Adrenal gland (tissue), 5 donors: Measurements from ENCODE around the gene SUFU.

ENCODE experiments used
- POLR2A ChIP-seq, 2 donors: fragments of 450-650 bp; IDR thresholded peaks; one replicate each; pipeline ENCODE4 v1.6.1; 2017; ENCODE audit warnings: antibody characterized with exemption in 2 of 2, mild to moderate bottlenecking in 2 of 2, moderate library complexity in 1 of 2
- TF ChIP-seq, protein P1 (sequence below), 6 experiments: fragments of 450-650 bp in 4 of 6; fragments of 200-600 bp in 2 of 6; sonication (generic) in 1 of 6; IDR thresholded peaks; 1 replicate in 5 of 6; 2 replicates in 1 of 6; pipeline versions ENCODE4 v1.5.1 to v1.8.0; 2016 to 2021; ENCODE audit warnings: antibody characterized with exemption in 6 of 6, mild to moderate bottlenecking in 2 of 6, moderate library complexity in 1 of 6
- donor health status: DM: no; HTN: no; CAD: no.

DNA sequence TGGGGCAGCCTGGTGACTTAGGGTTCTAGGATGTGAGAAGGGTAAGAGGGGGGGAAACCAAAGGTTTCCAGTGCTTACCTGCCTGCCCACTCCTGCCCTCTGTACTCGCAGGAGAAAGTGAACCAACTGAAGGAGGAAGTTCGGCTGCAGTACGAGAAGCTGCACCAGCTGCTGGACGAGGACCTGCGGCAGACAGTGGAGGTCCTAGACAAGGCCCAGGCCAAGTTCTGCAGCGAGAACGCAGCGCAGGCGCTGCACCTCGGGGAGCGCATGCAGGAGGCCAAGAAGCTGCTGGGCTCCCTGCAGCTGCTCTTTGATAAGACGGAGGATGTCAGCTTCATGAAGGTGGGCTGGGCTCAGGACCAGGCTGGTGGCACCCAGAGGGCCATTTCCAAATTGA lies 151.2 kb downstream of the SUFU start:
- TF ChIP-seq, protein P1, sequence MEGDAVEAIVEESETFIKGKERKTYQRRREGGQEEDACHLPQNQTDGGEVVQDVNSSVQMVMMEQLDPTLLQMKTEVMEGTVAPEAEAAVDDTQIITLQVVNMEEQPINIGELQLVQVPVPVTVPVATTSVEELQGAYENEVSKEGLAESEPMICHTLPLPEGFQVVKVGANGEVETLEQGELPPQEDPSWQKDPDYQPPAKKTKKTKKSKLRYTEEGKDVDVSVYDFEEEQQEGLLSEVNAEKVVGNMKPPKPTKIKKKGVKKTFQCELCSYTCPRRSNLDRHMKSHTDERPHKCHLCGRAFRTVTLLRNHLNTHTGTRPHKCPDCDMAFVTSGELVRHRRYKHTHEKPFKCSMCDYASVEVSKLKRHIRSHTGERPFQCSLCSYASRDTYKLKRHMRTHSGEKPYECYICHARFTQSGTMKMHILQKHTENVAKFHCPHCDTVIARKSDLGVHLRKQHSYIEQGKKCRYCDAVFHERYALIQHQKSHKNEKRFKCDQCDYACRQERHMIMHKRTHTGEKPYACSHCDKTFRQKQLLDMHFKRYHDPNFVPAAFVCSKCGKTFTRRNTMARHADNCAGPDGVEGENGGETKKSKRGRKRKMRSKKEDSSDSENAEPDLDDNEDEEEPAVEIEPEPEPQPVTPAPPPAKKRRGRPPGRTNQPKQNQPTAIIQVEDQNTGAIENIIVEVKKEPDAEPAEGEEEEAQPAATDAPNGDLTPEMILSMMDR (IDR thresholded peaks at IDR 0.05) = no peak
- TF ChIP-seq POLR2A (IDR thresholded peaks at IDR 0.05) = no peak
